ENCODE results near the gene SFTA2.
A peak's percentile ranks its signal among the peaks of the same experiment; 100 is the strongest.
"Not testable (repeated sequence)": the region's sequence is repeated elsewhere in the genome, so short reads cannot be mapped to it uniquely, and the experiment has no call there.

SFTA2 gene

DNA sequence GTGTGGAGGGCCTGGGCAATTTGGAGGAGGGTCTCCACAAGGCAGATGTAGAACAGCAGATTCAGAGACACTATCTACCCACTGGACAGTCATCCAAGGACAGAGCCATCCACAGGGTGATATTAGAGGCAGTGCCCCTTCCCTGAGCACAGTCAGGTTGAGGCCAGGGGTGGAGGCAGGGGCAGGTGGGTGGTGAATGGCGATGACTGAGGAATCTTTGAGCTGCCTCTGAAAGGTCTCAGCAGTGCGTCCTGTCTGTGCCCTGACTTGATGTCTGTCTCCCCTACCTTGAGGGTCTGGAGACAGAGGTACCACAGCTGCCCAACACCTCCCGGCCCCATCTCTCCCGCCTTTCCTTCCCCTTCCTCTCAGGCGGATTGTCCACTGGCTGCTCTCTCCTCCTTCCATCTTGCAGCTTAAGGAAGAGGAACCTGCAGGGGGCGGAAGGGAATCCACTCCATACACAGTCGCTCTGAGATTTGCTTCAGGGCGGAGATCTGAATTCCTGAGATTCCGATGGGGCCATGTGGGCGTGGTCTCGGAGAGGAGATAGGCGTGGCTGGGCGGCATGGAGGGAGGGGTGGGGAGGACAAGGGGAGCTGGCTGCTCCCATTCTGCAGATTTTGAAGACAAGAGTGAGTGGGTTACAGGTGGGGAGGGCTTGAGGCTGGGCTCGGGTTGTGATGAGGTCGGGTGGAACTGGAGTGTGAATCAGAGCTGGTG is 10.5 kb upstream of the SFTA2 start:
- no peak for DNase-seq (ENCODE audit: low spot score)

DNA sequence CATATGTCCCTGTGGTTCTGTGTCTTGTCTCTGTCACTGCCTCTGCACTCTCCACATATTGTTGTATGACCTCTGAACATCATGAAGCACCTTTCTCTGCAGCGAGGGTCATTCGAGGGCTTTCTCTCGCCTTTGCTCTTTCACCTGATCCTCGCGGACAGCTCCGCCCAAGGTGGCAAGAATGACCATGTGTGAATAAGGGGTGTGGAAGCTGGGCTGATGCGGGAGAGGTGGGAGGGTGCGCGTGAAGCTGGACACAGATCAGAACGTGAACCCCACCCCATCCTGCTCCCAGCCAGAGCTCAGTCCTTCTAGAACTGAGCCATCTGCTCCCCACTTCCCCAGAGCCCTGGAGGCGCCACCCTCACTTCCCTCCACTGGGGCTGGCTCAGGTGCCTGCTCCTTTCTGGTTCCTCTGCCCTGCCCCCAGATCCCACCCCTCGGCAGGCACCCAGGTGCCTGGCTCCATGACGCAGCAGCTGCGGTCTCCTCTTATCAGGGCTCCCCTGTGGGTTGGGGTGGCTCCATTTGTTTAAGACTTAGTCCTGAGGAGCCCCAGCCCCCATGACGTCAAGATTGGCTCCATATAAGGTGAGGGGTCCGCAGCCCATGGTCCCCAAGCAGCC is 8.5 kb upstream of the SFTA2 start, which contains the start of gene MUCL3:
MUCL3 (plus strand) TSS at position 613 of the 626 bp plus-strand sequence. CDS start 27 bp downstream, outside the sequence.
- DNase-seq (ENCODE audit: low spot score): no peak

DNA sequence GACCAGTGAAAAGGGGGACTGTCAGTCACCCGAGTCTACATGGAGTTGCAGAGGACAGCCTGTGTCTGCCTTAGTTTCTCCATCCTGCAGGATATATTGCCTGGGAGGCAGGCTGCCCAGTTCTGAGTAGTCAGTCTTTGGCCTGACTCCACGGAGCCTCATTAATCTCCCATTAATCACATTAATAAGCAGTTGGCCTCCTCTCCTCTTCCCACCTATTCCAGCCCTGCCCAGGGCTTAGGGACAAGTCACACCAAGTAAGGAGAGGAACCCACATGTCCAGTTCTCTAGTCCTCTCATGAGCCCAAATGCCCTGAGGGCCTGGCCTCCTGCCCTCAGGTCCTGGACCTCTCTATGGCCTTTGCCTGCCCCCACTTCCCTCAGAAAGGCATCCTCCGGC is 7.5 kb upstream of the SFTA2 start:
- no peak for DNase-seq (ENCODE audit: low spot score)

DNA sequence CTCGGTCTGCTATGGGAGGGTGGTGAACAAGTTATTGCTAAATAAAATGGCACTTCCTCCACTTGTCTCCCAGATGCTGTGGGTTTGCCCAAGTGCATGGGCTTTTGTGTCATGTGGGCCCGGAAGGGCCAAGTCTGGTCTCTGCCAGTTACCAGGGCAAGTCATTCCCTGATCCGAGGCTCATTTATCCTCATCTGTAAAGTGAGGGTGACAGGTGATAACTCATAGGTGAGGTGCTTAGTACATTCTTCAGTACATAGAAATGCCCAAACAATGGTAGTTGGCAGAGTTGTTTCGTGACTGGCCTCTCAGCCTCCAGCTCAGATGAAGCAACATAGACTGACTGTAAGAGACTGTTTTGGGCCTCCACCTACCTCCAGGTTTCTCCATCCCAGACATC is 6.8 kb upstream of the SFTA2 start:
- DNase-seq (ENCODE audit: low spot score): no peak

DNA sequence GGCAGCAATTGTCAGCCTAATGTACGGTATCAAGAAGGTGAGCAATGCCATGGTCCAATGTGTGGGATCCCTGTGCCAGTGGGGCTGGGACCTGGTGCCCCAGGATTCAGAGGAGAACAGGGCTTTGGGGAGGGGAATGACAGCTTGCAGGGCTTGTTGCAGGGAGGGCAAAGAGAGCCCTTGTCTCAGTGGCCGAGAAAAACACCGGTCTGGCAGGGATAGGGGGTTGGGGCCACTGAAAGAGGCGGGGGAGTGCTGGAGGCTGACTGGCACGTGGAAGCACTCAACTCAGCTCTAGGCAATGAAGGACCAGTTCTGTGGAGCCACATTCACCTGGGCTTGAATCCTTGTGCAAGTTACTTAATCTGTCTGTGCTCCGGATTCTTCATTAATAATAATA is 5.3 kb upstream of the SFTA2 start:
- no peak for DNase-seq (ENCODE audit: low spot score)

DNA sequence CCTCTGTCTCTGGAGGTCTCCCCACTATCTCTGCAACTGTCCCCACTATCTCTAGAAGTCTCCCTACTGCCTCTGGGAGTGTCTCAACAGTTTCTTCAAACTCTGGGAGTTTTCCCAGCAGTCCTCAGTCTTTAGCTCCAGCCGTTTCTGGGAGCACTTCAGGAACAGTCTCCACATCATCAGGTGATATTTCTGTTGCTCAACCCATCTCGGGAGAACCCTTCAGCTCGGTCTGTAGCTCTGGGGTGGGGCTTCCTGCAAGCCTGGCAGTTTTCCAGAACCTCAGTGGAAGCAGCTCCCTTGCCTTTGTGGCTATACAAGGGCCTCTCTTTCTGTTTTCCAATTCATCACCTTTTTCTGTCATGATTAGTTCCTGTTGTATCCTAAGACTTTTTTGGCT is 3.0 kb upstream of the SFTA2 start:
- no peak for DNase-seq (ENCODE audit: low spot score)

DNA sequence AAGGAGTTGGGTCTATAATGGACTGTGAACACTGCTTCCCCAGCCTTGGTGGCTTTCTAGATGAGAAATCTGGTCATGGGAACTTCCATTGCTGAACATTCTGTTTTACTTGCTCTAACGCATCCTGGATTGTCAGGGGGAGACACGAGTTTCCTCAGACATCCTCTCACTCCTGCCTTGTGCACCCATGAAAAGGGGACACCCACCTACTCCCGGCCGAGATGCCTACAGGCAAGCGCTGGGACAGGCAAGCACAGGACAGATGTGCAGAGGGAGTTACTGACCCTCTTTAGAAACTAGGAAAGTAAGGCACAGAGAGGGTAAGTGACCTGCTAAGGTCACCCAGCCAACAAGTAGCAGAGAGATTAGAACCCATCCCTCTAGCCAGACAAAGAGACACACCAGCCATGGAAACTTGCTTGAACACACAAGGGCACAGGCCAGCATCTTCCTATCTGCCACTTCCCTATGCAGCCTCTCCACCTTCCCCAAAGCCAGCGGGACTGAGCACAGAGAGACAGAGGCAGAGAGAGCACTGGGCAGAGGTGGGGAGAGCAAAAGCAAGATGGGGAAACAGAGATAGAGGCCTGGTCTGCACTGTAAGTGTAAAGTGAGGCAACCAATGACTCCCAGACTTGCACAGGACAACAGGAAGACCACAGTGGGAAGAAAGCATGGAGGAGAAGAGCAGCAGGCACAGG is 845 bp upstream of the SFTA2 start:
- no peak for DNase-seq (ENCODE audit: low spot score)

DNA sequence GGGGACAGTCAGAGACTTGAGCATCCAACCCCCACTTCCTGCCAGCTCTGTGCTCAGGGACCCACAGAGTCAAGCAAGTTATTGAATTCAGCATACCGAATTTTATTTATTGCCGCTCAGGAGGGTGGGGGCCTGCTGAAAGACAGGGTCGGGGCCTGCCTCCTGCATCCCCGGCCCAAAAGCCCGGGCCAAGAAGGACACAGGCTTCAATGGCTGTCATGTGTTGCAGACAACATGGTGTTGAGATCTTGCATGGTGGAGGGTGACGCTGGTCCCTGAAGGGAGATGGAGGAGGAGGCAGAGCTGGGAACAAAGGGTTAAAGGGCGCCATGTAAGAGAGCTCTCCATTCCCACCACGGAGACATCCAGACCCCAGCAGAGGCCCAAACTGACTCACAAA is 698 bp downstream of the SFTA2 start:
- no peak for DNase-seq (ENCODE audit: low spot score)

DNA sequence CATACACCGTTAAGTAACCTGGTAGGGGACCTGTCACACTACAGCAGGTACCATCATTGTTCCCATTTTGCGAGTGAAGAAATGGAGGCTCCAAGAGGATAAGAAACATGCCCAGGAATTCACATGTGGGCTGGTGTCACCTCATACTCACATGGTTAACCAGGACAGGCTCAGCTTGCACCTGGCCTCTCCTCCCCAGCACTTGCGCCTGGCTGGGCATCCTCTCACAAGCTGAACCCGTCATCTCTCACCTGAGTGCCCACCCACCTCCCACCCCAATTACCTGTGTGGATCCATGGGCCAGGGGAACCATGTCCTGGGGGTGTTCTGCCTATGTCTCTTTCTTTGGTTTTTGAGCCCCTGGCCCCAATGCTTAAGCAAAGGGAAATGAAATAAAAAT is 1.5 kb downstream of the SFTA2 start:
- no peak for DNase-seq (ENCODE audit: low spot score)

DNA sequence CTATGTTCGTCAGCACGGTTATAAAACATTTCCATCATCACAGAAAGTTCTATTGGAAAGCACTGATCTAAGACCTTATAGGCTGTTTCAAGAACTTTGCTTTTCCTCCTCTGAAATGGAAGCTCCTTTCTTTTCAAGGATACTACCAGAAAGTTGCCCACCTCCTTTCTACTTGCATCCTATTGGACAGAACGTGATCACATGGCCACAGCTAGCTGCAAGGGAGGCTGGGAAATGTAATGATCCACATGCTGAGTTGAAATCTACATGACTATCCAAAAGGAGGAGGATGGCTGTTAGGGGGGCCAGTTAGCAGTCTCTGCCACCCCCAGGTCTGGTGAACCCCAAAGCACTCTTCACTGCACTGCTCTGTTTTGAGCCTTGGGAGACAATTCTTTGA is 3.3 kb downstream of the SFTA2 start:
- DNase-seq (ENCODE audit: low spot score): no peak

DNA sequence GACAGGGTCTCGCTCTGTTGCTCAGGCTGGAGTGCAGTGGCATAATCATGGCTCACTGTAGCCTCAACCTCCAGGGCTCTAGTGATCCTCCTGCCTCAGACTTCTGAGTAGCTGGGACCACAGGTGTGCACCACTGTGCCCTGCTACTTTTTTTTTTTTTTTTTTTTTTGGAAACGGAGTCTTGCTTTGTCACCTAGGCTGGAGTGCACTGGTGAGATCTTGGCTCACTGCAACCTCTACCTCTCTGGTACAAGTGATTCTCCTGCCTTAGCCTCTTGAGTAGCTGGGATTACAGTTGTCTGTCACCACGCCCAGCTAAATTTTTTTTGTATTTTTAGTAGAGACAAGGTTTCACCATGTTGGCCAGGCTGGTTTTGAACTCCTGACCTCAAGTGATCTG is 4.9 kb downstream of the SFTA2 start:
- DNase-seq (ENCODE audit: low spot score): not testable (repeated sequence)

DNA sequence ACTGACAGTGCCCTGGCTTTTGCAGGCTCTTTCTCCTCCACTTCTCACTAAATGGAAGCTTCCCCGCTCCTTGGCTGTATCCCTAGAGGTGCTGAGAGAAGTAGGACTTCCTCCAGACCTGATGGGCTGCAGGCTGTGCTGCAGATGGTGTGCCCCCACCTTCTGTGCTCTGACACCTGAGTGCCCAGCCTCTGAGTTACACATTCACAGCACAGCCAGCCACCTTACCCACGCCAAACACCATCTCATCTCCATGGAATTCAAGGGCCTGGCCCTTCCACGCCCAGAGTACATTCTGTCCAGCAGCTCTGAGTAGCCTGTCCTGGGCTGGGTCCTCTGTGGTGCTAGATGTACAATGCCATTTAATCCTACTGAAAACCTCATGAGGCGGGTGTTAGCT is 5.3 kb downstream of the SFTA2 start:
- no peak for DNase-seq (ENCODE audit: low spot score)

DNA sequence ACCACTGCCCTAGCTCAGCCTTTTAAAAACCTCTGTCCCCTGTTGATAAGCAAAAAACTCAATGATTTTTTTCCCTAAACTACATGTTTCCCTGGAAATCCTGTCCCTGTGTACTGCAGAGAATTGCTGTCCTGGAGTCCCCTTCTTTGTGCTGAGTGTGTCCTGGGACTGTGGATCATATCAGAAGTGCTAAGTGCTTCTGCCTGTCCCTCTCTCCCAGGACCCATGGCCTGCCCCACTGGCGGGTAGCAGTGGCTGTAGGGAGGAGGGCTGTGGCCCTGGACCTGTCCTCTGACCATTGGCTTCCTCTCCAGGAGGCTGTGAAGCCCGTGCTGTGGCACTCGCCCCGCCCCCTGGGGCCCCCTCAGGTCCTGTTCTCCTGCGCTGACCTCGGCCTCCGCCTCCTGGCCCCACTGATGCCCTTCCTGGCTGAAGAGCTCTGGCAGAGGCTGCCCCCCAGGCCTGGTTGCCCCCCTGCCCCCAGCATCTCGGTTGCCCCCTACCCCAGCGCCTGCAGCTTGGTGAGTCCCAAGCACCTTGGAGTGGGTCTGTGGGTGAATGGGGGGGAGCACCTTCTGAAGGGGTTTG is 7.8 kb downstream of the SFTA2 start:
- not testable (repeated sequence) for DNase-seq (ENCODE audit: low spot score)

DNA sequence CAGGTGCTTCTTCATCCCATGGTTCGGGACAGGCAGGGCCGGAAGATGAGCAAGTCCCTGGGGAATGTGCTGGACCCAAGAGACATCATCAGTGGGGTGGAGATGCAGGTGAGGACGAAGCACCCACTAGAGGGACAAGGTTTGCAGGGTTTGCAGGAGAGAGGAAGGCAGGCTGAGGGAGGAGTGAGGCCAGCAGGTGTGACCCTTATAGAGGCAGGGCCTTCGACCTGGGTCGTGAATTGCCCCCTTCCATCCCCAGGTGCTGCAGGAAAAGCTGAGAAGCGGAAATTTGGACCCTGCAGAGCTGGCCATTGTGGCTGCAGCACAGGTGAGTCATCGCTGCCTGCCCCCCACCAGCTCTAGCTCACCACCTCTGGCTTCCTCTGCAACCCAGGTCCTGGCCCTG is 9.5 kb downstream of the SFTA2 start:
- no peak for DNase-seq (ENCODE audit: low spot score)

DNA sequence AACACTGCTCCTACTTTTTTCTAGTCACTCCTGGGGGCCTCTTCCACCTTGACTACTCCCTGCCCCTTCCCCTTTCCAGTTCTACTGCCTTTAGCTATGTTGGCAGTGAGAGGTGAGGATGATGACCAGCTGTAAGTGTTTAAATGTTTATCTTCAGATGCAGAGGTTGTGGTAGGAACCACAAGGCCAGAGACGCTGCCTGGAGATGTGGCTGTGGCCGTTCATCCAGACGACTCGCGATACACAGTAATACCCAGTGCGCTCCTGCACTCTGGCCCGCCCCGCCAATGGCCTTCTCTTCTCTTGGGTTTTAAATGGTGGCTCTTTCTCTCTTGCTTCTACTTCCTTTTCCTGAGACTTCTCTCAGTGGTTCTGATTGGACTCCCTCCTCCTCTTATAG is 13.3 kb downstream of the SFTA2 start:
- no peak for DNase-seq (ENCODE audit: low spot score)

DNA sequence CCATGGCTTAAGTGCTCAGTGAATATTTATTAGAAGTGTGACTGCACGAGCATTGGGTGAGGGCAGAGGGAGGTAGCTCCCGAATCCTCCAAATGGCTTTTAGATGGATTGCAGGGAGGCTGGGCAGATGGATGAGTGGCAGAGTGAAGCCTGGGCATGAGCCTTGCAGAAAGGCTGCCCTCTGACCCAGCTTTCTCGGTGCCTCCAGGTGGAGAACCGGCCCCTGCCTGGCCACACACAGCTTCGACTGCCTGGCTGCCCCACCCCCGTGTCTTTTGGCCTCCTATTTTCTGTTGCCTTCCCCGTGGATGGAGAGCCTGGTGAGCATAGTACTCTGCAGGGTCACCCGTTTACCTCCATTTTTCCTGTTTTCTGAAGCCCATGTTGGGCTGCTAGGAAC is 14.5 kb downstream of the SFTA2 start:
- no peak for DNase-seq (ENCODE audit: low spot score)

DNA sequence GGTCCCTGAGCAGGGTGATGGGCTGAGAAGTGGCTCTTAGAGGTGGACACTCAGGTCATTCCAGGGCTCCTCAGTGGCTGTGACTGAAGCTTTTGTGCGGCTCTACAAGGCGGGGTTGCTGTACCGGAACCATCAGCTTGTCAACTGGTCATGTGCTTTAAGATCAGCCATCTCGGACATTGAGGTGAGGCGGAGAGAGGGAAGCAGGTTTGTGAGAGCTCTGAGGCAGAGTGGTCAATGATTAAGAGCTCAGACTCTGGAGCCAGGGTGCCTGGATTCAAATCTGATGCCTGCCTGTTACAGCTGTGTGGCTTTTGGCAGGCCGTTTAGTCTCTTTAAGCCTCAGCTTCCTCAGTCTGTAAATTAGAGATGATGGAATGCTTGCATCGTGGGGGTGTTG is 14.9 kb downstream of the SFTA2 start:
- DNase-seq (ENCODE audit: low spot score): no peak

DNA sequence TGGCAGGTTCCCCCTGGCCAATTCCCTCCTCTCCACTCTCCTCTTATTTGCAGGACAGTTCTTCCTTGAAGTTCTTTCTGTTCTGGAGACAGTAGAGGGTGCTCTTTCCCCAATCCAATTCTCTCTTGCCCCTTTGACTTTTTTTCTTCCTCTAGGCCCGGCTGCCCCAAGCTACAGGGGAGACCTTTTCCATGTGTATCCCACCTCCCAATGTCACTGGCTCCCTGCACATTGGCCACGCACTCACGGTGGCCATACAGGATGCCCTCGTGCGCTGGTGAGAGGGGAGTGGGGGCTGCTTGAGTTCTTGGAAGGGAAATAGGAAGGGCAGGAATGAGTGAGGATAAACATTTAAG is 16.4 kb downstream of the SFTA2 start:
- DNase-seq (ENCODE audit: low spot score): peak; percentile 30

DNA sequence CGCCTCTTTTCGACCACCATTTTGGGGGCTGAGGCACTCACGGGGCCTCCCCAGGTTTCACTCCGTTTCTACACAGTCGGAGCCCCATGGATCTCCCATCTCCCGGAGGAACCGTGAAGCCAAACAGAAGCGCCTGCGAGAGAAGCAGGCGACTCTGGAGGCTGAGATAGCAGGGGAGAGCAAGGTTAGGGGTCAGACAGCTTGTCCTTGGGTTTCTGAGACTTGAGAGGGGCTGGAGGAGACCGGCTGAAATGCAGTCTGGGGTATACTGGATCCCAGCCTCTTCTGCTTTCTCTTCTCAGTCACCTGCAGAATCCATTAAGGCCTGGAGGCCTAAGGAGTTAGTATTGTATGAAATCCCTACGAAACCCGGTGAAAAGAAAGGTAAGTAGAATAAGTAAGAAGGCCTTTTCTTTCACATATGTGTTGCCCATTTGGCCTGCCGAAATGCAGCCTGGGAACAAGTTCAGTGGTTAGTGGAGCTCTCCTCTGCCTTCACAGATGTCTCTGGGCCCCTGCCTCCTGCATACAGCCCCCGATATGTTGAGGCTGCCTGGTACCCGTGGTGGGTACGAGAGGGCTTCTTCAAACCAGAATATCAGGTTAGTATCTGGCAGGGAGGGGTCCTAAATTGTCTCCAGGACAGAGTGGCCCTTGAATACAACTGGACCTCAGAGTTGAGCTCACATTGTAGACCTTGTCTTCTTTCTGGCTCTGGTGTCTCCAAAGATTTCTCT is 16.9 kb downstream of the SFTA2 start:
- DNase-seq (ENCODE audit: low spot score): no peak

DNA sequence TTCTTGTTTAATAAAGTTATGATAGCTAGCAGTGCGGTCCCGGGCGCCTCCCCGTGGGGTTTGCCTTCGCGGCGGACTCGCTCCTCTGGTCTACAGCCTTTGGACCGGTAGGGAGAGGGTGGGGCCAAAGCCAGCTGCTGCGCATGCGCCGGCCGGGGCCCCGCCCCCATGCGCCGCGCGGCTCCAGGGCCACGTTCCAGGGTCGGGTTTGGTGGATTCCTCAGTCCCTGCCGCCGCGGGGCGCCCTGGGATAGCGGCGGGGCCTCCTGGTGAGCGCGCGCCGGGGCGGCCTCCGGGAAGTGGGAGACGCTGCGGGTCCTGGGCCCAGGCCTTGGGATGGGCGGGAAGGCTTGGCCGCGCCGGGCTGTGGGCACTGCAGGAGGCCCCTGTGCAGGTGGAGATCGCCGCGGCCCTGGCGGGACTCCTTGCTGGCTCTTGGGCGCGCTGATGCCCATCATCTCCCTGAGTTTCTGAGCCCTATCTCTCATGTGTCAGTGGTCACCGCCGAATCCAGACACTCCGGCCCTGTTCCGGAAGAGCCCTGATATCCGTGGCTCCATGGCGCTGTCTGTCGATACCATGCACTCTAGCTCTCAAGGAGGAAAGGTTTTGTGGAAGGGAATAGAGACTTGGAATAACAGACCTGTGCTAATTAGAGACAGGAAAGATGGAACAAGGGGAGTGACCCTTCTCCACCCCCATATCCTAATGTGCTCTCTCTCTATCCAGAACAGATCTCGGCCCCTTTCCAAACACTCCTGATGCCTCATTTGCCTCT is 17.7 kb downstream of the SFTA2 start, which contains the start of gene VARS2:
VARS2 (plus strand) TSS at position 163 of the 778 bp plus-strand sequence; CDS start at position 762, 599 bp downstream.
- DNase-seq (ENCODE audit: low spot score): peak; percentile 92

DNA sequence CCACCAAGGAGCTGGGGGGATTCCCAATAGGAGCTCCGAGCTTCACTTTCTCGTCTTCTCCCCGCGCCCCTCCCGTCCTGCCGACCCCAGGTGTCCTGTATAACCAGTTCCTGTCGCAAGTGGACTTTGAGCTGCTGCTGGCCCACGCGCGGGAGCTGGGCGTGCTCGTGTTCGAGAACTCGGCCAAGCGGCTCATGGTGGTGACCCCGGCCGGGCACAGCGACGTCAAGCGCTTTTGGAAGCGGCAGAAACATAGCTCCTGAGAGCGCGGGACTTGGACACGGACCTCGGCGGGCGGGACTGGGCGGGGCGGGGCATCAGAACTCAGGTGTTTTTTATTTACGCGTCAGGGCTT is 18.3 kb downstream of the SFTA2 start:
- DNase-seq (ENCODE audit: low spot score): no peak

Measured in hematopoietic multipotent progenitor cell treated with erythropoietin and hydrocortisone succinate and interleukin-3 and kit ligand, for 17 days (in vitro differentiated cells).